DMS114 treated with DMSO at 0.1 percent for 48 hours (cell line): ENCODE measurements around the gene SMAD5.

Experiments
- DNase-seq: peaks from one replicate; lab custom pipeline; 2025; ENCODE audit not compliant: unreplicated experiment; lab: John Stamatoyannopoulos, UW

SMAD5 gene

GRCh38 chr5:136132557-136133221 lies at the start of gene SMAD5:
Gene SMAD5, plus strand, starts transcription at chr5:136132845. Its CDS starts 20,916 bp downstream, at chr5:136153761.
- peak; percentile 82 for DNase-seq

GRCh38 chr5:136084698-136085097 lies 47.9 kb upstream of the SMAD5 start:
- DNase-seq: no peak

GRCh38 chr5:136086783-136087566 lies 45.7 kb upstream of the SMAD5 start:
- no peak for DNase-seq

- DNase-seq: no peak
Measured at GRCh38 chr5:136087961-136088871, 44.4 kb upstream of the SMAD5 start.

GRCh38 chr5:136089791-136090190 lies 42.9 kb upstream of the SMAD5 start:
- no peak for DNase-seq

GRCh38 chr5:136090319-136090718 lies 42.3 kb upstream of the SMAD5 start:
- DNase-seq: no peak

- no peak for DNase-seq
Measured at GRCh38 chr5:136094189-136094912, 38.3 kb upstream of the SMAD5 start.

- no peak for DNase-seq
Measured at GRCh38 chr5:136094913-136095641, 37.6 kb upstream of the SMAD5 start.

- DNase-seq: no peak
Measured at GRCh38 chr5:136098176-136098575, 34.5 kb upstream of the SMAD5 start.

- no peak for DNase-seq
Measured at GRCh38 chr5:136099870-136100269, 32.8 kb upstream of the SMAD5 start.

- DNase-seq: no peak
Measured at GRCh38 chr5:136101884-136102283, 30.8 kb upstream of the SMAD5 start.

GRCh38 chr5:136103118-136103517 lies 29.5 kb upstream of the SMAD5 start:
- DNase-seq: no peak

GRCh38 chr5:136104306-136104965 lies 28.2 kb upstream of the SMAD5 start:
- no peak for DNase-seq

GRCh38 chr5:136106351-136107031 lies 26.2 kb upstream of the SMAD5 start:
- DNase-seq: no peak

- no peak for DNase-seq
Measured at GRCh38 chr5:136108180-136108611, 24.4 kb upstream of the SMAD5 start.

GRCh38 chr5:136108766-136109165 lies 23.9 kb upstream of the SMAD5 start:
- no peak for DNase-seq

GRCh38 chr5:136109453-136110135 lies 23.1 kb upstream of the SMAD5 start:
- DNase-seq: no peak

- no peak for DNase-seq
Measured at GRCh38 chr5:136113606-136114005, 19.0 kb upstream of the SMAD5 start.
